ENCODE data around the gene IMP4. TPM values are rescaled to one million over a fixed set of nuclear protein-coding genes. Genes with fewer than 3 reads are reported as not detected.
A peak's percentile ranks its signal among the peaks of the same experiment; 100 is the strongest.

The IMP4 gene
- total and polyA plus RNA-seq, 2 experiments from 2014 or later, result 87.8 to 147 TPM

- TF ChIP-seq CTCF (conservative IDR thresholded peaks at IDR 0.05; ENCODE audit: low read depth in 2 of 2) (no peak), ZNF331 (CRISPR knock-in tag; IDR thresholded peaks at IDR 0.05; ENCODE audit: low read depth) (no peak)
Measured at GRCh38 chr2:130355172-130355577, 12.5 kb downstream of the IMP4 start (continued).

GRCh38 chr2:130355578-130356431 lies 13.1 kb downstream of the IMP4 start, which contains the start of gene PTPN18:
Gene PTPN18, plus strand, starts transcription at chr2:130356056. Its CDS starts 52 bp downstream, at chr2:130356108.
- Histone ChIP-seq H3K4me2 (peak within 1 kb of the TSS; percentile 88), H3K27ac (ENCODE audit: low read depth) (no peak within 1 kb of the TSS), H3K36me3 (ENCODE audit: insufficient read depth) (no peaks in the 10 kb centered on the region), H2AFZ (peak within 1 kb of the TSS; percentile 72), H3K79me2 (replicated peaks; ENCODE audit: insufficient read depth) (no peaks in the 10 kb centered on the region), H3K4me1 (ENCODE audit: insufficient read depth) (no peaks in the 10 kb centered on the region), H3K27me3 (ENCODE audit: insufficient read depth) (peaks cover 38% of the 10 kb centered on the region), H4K20me1 (replicated peaks; ENCODE audit: insufficient read depth) (peaks cover 3% of the 10 kb centered on the region; the same call in 1 of the 2 replicates), H3K9me2 (ENCODE audit: insufficient read depth) (no peaks in the 10 kb centered on the region), H3K4me3 (peak within 1 kb of the TSS; percentile 68), H3F3A (replicated peaks; ENCODE audit: low read depth) (no peaks in the 10 kb centered on the region)
- DNase-seq (ENCODE audit: low spot score) (peak; percentile 72), ATAC-seq (peak; percentile 86)
- Mint-ChIP-seq H3K9me3 (no peaks in the 10 kb centered on the region), H3K4me1 (peaks cover 15% of the 10 kb centered on the region), H3K27me3 (ENCODE audit: insufficient read depth, low read depth, poor library complexity) (peaks cover 30% of the 10 kb centered on the region), H3K27ac (no peak within 1 kb of the TSS), H3K36me3 (ENCODE audit: low read depth) (no peaks in the 10 kb centered on the region; the same call in 2 of the 3 replicates), H3K4me3 (peak within 1 kb of the TSS; percentile 79)
- TF ChIP-seq CREB1 (CRISPR knock-in tag; IDR thresholded peaks at IDR 0.05; ENCODE audit: low read depth) (0 out of 2 replicates have a peak, but pooled peaks have one; percentile 14), CTCF (conservative IDR thresholded peaks at IDR 0.05; ENCODE audit: low read depth in 2 of 2) (peak; percentile 33 to 50), POLR2AphosphoS5 (IDR thresholded peaks at IDR 0.05; ENCODE audit: low read depth) (0 out of 2 replicates have a peak, but pooled peaks have one; percentile 59), ZNF114 (CRISPR knock-in tag; IDR thresholded peaks at IDR 0.05) (no peak)

GRCh38 chr2:130357864-130358263 lies 15.2 kb downstream of the IMP4 start:
- Histone ChIP-seq H3K79me2 (replicated peaks; ENCODE audit: insufficient read depth) (no peaks in the 10 kb centered on the region), H3K4me3 (no peak overlapping the region), H3K4me1 (ENCODE audit: insufficient read depth) (no peaks in the 10 kb centered on the region), H3F3A (replicated peaks; ENCODE audit: low read depth) (no peaks in the 10 kb centered on the region), H3K27me3 (ENCODE audit: insufficient read depth) (peaks cover 38% of the 10 kb centered on the region), H3K27ac (ENCODE audit: low read depth) (no peak overlapping the region), H2AFZ (no peak overlapping the region), H3K36me3 (ENCODE audit: insufficient read depth) (no peaks in the 10 kb centered on the region), H3K9me2 (ENCODE audit: insufficient read depth) (no peaks in the 10 kb centered on the region), H3K4me2 (no peak overlapping the region), H4K20me1 (replicated peaks; ENCODE audit: insufficient read depth) (peaks cover 3% of the 10 kb centered on the region; the same call in 1 of the 2 replicates)
- no peak for DNase-seq (ENCODE audit: low spot score)
- Mint-ChIP-seq H3K27ac (no peak overlapping the region), H3K4me1 (peaks cover 8% of the 10 kb centered on the region), H3K36me3 (ENCODE audit: low read depth) (no peaks in the 10 kb centered on the region; the same call in 2 of the 3 replicates), H3K27me3 (ENCODE audit: insufficient read depth, low read depth, poor library complexity) (peaks cover 26% of the 10 kb centered on the region), H3K9me3 (no peaks in the 10 kb centered on the region; the same call in 2 of the 3 replicates), H3K4me3 (no peak overlapping the region)
- ATAC-seq, result no peak
- TF ChIP-seq POLR2AphosphoS5 (IDR thresholded peaks at IDR 0.05; ENCODE audit: low read depth) (no peak), NANOG (IDR thresholded peaks at IDR 0.05; ENCODE audit: borderline replicate concordance) (no peak), REST (IDR thresholded peaks at IDR 0.05; ENCODE audit: unreplicated experiment) (no peak), ZNF331 (CRISPR knock-in tag; IDR thresholded peaks at IDR 0.05; ENCODE audit: low read depth) (no peak), STAT1 (IDR thresholded peaks at IDR 0.05; ENCODE audit: unreplicated experiment) (no peak), EZH2 (IDR thresholded peaks at IDR 0.05; ENCODE audit: low read depth, unreplicated experiment) (no peak), CREB1 (CRISPR knock-in tag; IDR thresholded peaks at IDR 0.05; ENCODE audit: low read depth) (no peak), CTCF (conservative IDR thresholded peaks at IDR 0.05; ENCODE audit: low read depth in 2 of 2) (no peak)

Measured in GM23338 (cell line).